Activated CD4-positive, CD25-positive, alpha-beta regulatory T cell (primary cell): ENCODE results near the gene CSRP1.
A peak's percentile ranks its signal among the peaks of the same experiment; 100 is the strongest.
"Not testable (repeated sequence)": the region's sequence is repeated elsewhere in the genome, so short reads cannot be mapped to it uniquely, and the experiment has no call there.

Experiments
- DNase-seq, 4 experiments: peaks; one replicate each; lab custom pipeline; 2025; lab: John Stamatoyannopoulos, UW

The CSRP1 gene

GRCh38 chr1:201476670-201477344 is 30.1 kb downstream of the CSRP1 start:
- DNase-seq, result no peak

GRCh38 chr1:201475915-201476669 is 30.8 kb downstream of the CSRP1 start:
- DNase-seq, result no peak

DNA sequence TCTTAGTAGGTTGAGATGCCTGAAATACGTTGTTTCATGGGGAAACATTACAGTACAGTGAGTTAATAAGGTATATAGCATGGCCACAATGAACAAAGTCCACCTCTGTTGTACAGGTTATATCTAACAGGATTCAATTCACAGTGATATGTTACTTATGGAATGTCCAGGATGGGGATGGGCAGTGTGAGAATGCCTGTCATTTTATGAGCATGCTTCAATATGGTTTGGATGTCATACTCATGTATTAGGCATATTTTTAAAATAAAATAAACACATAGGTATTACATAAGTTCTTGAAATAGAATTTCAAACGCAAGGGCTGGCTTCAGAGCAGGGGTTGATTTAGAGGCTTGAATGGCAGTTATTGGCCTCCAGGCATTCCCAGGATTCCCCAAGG is 31.8 kb downstream of the CSRP1 start:
- DNase-seq, result no peak

GRCh38 chr1:201473296-201473695 is 33.6 kb downstream of the CSRP1 start:
- no peak for DNase-seq

- DNase-seq, result not testable (repeated sequence)
Observed at GRCh38 chr1:201472321-201472720, 34.6 kb downstream of the CSRP1 start.

- no peak for DNase-seq
Observed at GRCh38 chr1:201471772-201472171, 35.2 kb downstream of the CSRP1 start.

DNA sequence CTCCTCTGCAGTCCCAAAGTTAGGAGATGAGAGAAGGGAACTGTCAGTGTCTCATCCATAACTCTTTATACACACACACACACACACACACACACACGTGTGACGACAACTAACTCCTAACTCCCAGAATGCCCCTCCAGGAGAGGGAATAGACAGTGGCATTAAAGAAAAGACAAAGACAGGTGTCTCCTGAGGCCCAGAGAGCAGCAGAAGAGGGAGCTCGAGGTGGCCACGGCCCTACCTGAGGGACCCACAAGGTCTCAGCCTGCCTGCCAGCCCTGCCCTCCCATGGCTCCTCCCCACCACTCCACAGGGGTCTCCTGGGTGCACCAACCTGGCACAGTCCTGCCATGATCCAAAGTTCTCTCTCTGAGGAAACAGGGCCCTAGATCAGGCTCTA is 36.3 kb downstream of the CSRP1 start:
- no peak for DNase-seq

GRCh38 chr1:201469645-201470074 is 37.3 kb downstream of the CSRP1 start:
- DNase-seq, result no peak

DNA sequence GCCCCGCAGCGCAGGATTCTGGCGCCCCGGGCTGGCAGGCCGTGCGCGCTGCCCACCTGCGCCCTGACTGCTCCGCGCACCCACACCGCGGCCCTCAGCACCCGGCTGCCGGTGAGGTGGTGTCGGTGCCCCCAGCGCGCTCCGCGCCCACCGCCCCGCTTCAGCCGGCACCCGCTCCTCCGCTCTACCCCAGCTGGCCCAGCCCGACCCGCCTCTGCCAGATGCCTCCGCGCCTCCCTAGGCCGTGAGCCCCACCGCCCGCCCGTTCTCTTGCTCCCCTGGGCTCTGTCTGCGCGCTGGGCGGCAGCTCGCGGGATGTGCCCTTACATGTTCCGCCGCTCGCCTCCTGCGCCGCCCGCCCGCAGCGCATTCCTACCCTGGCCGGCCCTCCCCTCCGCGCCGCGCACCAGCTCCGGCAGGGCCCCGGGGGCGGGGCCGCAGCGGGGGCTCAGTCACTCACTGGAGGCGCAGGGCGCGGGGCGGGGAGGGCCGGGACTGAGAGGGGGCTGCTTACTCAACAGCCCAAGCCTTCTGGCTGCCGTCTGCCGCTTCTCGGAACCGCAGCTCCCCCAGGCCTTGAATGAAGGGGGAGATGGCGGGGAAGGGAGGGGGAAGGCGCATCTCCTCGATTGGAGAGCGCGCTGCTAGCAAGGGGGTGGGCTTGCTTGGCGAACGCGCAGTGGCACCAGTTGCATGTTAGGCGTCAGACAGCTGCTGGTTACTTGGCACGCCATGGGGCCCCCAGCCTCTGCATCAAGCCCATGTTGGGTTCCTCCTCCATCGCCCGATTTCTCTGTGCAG is 37.9 kb downstream of the CSRP1 start, which contains the start of gene PHLDA3:
TSS of gene PHLDA3 (minus strand) at position 345 of the 801 bp plus-strand sequence. CDS start 402 bp downstream, outside the sequence.
- peak in 1 of 4 experiments; percentile 3 for DNase-seq

- DNase-seq, result no peak
Observed at GRCh38 chr1:201468501-201468843, 38.5 kb downstream of the CSRP1 start.

- DNase-seq, result no peak
Observed at GRCh38 chr1:201466492-201466891, 40.4 kb downstream of the CSRP1 start.

DNA sequence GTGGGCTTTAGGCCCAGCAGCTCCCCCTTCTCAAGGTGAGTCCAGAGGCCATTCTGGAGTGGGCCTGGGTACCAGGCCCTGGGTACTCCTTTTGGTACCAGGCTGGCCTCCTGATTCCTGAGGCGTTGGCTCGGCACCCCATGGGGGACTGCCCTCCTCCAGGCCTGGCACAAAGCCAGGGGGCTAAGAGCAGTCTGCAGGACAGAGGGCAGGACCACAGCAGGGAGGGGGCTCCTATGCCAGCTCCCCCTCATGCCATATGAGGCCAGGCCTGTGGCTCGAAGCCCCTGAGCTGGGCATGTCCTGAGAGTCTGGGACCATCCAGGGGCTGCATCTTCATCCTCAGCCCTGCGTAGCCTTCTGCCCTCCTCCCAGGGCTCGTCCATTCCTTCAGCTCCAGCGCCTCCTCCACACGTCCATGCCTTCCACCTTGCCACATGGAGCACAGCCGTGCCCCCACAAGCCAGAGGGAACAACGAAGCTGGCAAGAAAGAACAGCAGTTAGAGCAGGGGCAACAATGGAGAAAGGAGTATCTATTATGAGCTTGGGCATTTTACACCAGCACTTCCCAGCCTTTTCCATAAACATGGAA is 41.1 kb downstream of the CSRP1 start:
- DNase-seq, result no peak

DNA sequence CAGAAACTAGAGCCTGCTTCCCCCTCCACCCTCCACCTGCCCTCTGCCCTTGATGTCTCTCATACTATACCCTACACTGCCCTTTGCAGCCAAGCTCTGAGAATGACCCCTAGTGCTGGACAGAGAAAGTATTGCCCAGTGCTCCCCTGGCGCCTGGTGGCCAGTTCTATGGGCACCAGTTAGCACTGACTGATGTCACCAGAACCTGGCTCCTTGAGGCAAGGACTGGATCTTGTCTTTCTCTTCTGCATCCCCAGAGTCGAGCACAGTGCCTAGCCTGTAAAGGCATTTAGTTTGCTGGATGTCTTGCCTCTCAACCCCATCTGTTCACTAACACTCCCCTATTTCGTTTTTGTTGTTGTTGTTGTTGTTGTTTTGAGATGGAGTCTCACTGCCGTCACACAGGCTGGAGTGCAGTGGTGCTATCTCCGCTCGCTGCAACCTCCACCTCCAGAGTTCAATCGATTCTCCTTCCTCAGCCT is 43.8 kb downstream of the CSRP1 start:
- DNase-seq, result no peak

GRCh38 chr1:201461645-201462441 is 45.1 kb downstream of the CSRP1 start:
- no peak for DNase-seq

- no peak for DNase-seq
Observed at GRCh38 chr1:201460814-201461644, 45.9 kb downstream of the CSRP1 start.

DNA sequence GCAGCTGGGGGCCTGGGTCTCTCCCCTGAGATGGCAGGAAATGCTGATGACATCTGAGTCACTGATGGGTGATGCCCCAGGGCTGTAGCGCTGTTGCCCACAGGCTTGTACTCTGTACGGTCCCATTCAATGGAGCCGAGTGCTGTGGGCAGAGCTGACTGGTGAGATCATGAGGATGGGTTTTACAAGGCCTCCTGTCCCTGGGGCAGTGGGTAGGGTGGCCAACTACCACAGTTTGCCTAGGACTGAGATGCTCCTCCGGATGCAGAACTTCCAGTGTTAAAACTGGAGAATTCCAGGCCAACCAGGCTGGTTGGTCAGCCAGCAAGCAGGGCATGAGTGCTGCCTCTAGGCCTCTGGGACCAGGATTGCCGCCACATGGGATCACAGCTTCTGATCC is 47.1 kb downstream of the CSRP1 start:
- DNase-seq, result no peak

GRCh38 chr1:201459052-201459451 is 47.9 kb downstream of the CSRP1 start:
- DNase-seq, result no peak

GRCh38 chr1:201457508-201457960 is 49.4 kb downstream of the CSRP1 start:
- DNase-seq, result no peak

GRCh38 chr1:201456499-201457309 is 50.2 kb downstream of the CSRP1 start:
- DNase-seq, result no peak
